GM12864 (cell line): Measurements from ENCODE around the gene ASIC2.
A peak's percentile ranks its signal among the peaks of the same experiment; 100 is the strongest.
"Not testable (repeated sequence)": the region's sequence is repeated elsewhere in the genome, so short reads cannot be mapped to it uniquely, and the experiment has no call there.

Experiments used
- DNase-seq: peaks from one replicate; pipeline ENCODE4 v3.0.0-alpha.2; 2011; ENCODE audit warnings: low read depth
- H3K4me3 ChIP-seq: 2 replicates; pipeline ENCODE4 v1.5.1; 2011; ENCODE audit warnings: mild to moderate bottlenecking, low read depth, low read length, control low read depth
- TF ChIP-seq, protein P1 (sequence below): IDR thresholded peaks from 2 replicates; pipeline ENCODE4 v1.5.1; 2011; ENCODE audit warnings: low read depth, mild to moderate bottlenecking, moderate library complexity, low read length, control low read depth, inconsistent platforms; ENCODE audit errors: missing control alignments

The ASIC2 gene

DNA sequence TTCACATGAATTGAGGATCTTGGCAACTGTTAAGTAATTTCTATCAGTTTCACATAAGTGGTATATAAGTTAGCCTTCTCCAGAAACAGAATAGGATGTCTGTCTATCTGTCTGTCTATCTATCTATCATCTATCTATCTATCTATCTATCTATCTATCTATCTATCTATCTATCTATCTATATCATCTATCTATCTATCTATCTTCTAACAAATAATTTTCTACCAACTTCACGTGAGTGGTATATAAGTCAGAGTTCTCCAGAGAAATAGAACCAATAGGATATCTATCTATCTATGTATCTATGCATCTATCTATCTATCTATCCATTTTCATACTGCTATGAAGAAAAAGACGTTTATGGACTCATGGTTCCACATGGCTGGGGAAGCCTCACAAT lies 312.9 kb downstream of the ASIC2 start:
- TF ChIP-seq, protein P1, sequence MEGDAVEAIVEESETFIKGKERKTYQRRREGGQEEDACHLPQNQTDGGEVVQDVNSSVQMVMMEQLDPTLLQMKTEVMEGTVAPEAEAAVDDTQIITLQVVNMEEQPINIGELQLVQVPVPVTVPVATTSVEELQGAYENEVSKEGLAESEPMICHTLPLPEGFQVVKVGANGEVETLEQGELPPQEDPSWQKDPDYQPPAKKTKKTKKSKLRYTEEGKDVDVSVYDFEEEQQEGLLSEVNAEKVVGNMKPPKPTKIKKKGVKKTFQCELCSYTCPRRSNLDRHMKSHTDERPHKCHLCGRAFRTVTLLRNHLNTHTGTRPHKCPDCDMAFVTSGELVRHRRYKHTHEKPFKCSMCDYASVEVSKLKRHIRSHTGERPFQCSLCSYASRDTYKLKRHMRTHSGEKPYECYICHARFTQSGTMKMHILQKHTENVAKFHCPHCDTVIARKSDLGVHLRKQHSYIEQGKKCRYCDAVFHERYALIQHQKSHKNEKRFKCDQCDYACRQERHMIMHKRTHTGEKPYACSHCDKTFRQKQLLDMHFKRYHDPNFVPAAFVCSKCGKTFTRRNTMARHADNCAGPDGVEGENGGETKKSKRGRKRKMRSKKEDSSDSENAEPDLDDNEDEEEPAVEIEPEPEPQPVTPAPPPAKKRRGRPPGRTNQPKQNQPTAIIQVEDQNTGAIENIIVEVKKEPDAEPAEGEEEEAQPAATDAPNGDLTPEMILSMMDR = no peak
- H3K4me3 ChIP-seq = no peak overlapping the region
- DNase-seq = no peak

GRCh38 chr17:32976605-32977004 lies 316.5 kb downstream of the ASIC2 start:
- no peak for DNase-seq
- TF ChIP-seq, protein P1 = no peak
- H3K4me3 ChIP-seq = no peak overlapping the region

DNA sequence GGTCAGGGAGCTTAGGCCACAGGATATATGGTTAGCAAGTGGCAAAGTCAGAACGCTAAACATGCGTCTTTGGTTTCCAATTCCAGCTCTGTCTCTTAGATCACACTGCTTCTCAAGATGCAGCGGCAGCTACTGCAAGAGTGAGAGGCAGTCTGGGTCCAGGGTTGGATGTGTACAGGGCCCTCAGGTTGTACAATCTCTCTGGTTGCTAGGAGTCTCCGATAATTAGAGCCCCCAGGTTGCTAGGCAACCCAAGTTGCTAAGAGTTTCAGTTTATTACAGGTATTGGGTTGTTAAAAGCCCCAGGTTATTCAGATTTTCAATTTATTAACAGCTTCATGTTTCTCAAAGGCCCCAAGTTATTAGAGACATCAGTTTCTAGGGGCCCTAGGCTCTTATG lies 317.0 kb downstream of the ASIC2 start:
- H3K4me3 ChIP-seq = no peak overlapping the region
- no peak for DNase-seq
- TF ChIP-seq, protein P1 = no peak

- TF ChIP-seq, protein P1 = no peak
- DNase-seq = peak; percentile 86
- no peak overlapping the region for H3K4me3 ChIP-seq
Observed at GRCh38 chr17:32971171-32971570, 321.9 kb downstream of the ASIC2 start.

- peak; percentile 60 for DNase-seq
- TF ChIP-seq, protein P1 = no peak
- H3K4me3 ChIP-seq = no peak overlapping the region
Observed at GRCh38 chr17:32970281-32970680, 322.8 kb downstream of the ASIC2 start.

DNA sequence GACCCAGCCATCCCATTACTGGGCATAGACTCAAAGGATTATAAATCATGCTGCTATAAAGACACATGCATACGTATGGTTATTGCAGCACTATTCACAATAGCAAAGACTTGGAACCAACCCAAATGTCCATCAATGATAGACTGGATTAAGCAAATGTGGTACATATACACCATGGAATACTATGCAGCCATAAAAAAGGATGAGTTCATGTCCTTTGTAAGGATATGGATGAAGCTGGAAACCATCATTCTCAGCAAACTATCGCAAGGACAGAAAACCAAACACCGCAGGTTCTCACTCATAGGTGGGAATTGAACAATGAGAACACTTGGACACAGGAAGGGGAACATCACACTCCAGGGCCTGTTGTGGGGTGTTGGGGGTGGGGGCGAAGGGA lies 323.9 kb downstream of the ASIC2 start:
- DNase-seq, H3K4me3 ChIP-seq: not testable (repeated sequence)

DNA sequence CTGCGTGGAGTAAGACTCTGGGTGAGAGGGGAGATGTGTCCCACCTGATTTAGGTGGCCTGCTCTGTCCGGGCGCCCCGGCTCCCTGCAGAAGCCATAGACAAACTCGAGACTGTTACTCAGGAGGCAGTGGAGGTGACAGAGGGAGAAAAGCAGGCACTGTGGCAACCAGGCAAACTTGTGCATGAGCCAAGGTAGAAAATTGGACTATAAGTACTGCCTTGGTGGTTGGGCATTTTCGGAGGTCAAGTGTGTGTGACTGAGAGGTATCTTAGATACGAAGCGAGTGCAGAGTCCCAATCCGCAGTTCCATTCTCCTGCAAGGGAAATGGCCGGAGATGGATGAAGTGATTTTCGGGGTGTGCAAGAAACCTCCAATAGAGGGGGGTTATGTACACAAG lies 328.6 kb downstream of the ASIC2 start:
- no peak for DNase-seq
- TF ChIP-seq, protein P1 = no peak
- H3K4me3 ChIP-seq = no peak overlapping the region
